PC-3 (cell line): ENCODE results near the gene TSPO. TPM values are rescaled to one million over a fixed set of nuclear protein-coding genes. Genes with fewer than 3 reads are reported as not detected.

Experiments
- ATAC-seq: fragments of 200-7000 bp; cut with Tn5 transposase; 2 replicates; pipeline ENCODE4 v1.9.1; 2020; ENCODE audit warnings: mild to moderate bottlenecking, moderate library complexity
- BruUV-seq: library from RNA; stranded (reverse); fragments of 400-500 nt; replicated peaks from 2 replicates; lab custom pipeline; 2021; lab: Mats Ljungman, UMichigan
- CTCF ChIA-PET: fragments of 300-600 bp; sonication (Branson Sonifier 250); formaldehyde crosslinking; loops from one replicate; lab custom pipeline; 2022; ENCODE audit warnings: antibody characterized with exemption; lab: Charles Lee
- POLR2A ChIA-PET: fragments of 300-600 bp; sonication (Branson Sonifier 250); formaldehyde crosslinking; loops from one replicate; lab custom pipeline; 2022; ENCODE audit warnings: antibody characterized with exemption; ENCODE audit not compliant: unreplicated experiment; lab: Charles Lee
- DNase-seq: peaks from one replicate; pipeline ENCODE4 v3.0.0-alpha.2; 2015
- H2AFZ ChIP-seq: fragments of 300-600 bp; sonication (generic); 2 replicates; pipeline ENCODE4 v1.6.0; 2016; ENCODE audit warnings: antibody characterized with exemption, low read length
- H3F3A ChIP-seq: fragments of 300-600 bp; sonication (generic); one replicate; pipeline ENCODE4 v1.6.0; 2017; ENCODE audit warnings: antibody characterized with exemption, low read length, control low read depth, mild to moderate bottlenecking; ENCODE audit not compliant: unreplicated experiment
- H3K27ac ChIP-seq: fragments of 300-600 bp; sonication (generic); 2 replicates; pipeline ENCODE4 v1.5.1; 2016; ENCODE audit warnings: mild to moderate bottlenecking, low read length
- H3K27me3 ChIP-seq: fragments of 300-600 bp; sonication (generic); 2 replicates; pipeline ENCODE4 v1.6.1; 2016; ENCODE audit warnings: low read length, mixed read lengths
- H3K36me3 ChIP-seq: fragments of 300-600 bp; sonication (generic); 2 replicates; pipeline ENCODE4 v1.6.1; 2016; ENCODE audit warnings: low read depth, mixed run types, low read length, mixed read lengths
- H3K4me1 ChIP-seq: fragments of 300-600 bp; sonication (generic); 2 replicates; pipeline ENCODE4 v1.5.1; 2016; ENCODE audit warnings: low read length; ENCODE audit not compliant: insufficient read depth
- H3K4me2 ChIP-seq: fragments of 300-600 bp; sonication (generic); 2 replicates; pipeline ENCODE4 v1.6.0; 2016; ENCODE audit warnings: low read length
- H3K4me3 ChIP-seq: fragments of 300-600 bp; sonication (generic); 2 replicates; pipeline ENCODE4 v1.5.1; 2016; ENCODE audit warnings: mild to moderate bottlenecking, low read length, mixed read lengths
- H3K79me2 ChIP-seq: fragments of 300-600 bp; sonication (generic); 2 replicates; pipeline ENCODE4 v1.6.1; 2017; ENCODE audit warnings: low read length, mixed read lengths
- H3K9ac ChIP-seq: fragments of 300-600 bp; sonication (generic); 2 replicates; pipeline ENCODE4 v1.6.0; 2016; ENCODE audit warnings: mild to moderate bottlenecking, low read length
- H3K9me2 ChIP-seq: fragments of 300-600 bp; sonication (generic); replicated peaks from 2 replicates; pipeline ENCODE4 v1.6.1; 2016; ENCODE audit warnings: mixed run types, low read length, mixed read lengths
- H3K9me3 ChIP-seq: fragments of 300-600 bp; sonication (generic); 2 replicates; pipeline ENCODE4 v1.6.1; 2016; ENCODE audit warnings: low read length, mixed read lengths
- H4K20me1 ChIP-seq: fragments of 300-600 bp; sonication (generic); 2 replicates; pipeline ENCODE4 v1.6.1; 2016; ENCODE audit warnings: low read length, mixed read lengths
- EZH2 ChIP-seq: fragments of 300-600 bp; sonication (generic); IDR thresholded peaks from one replicate; pipeline ENCODE4 v1.6.1; 2017; ENCODE audit warnings: antibody characterized with exemption, mild to moderate bottlenecking, low read length; ENCODE audit not compliant: unreplicated experiment
- EZH2phosphoT487 ChIP-seq: fragments of 300-600 bp; sonication (generic); IDR thresholded peaks from 2 replicates; pipeline ENCODE4 v1.6.1; 2018; ENCODE audit warnings: mild to moderate bottlenecking, antibody characterized with exemption, low read length, borderline replicate concordance
- intact Hi-C: fragments of 100-400 bp; cut with micrococcal nuclease; formaldehyde crosslinking; loops from 2 replicates; pipeline ENCODE4 v1.9.0; 2023
- total RNA-seq: library from RNA; depleted of rRNA; stranded (reverse); fragments of >200 nt; gene quantifications from 2 replicates; pipeline ENCODE4 v1.2.3, GENCODE V29; 2014
- TF ChIP-seq, protein P1 (sequence below): fragments of 300-600 bp; sonication (generic); conservative IDR thresholded peaks from 2 replicates; pipeline ENCODE4 v1.5.1; 2017; ENCODE audit warnings: antibody characterized with exemption, low read depth, mild to moderate bottlenecking, low read length

Gene TSPO
- total RNA-seq, 1 experiment from 2014 or later = 349 TPM

DNA sequence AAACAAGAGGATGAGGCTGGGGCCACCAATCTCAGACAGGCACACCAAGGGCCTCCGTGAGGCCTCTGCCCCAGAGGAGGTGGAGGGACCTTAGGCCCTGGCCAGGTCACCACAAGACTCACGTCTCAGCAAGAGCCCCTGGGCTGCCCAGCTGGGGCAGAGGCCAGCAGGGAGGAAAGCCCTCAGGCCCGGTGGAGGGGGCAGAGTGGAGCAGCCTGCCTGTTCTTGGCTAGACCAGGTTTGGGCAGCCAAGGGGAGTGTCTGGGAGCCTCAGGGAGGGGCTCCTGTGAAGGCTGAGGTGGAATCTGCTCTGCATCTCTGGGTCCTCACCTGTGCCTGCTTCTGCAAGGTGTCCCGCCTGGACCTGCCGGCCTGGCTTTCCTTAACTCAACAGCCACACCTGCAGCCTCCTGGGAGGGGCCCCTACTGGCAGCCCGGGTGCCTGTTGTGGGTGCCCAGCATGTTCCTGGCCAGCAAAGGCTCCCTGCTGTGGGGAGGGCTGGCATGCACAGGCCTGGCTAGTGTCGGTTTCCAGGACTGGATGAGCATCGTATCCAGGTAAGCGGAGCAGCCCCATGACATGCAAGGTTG is 23.7 kb downstream of the TSPO start:
- no peak overlapping the region for H2AFZ ChIP-seq
- no peaks in the 10 kb centered on the region for H3K9me2 ChIP-seq
- no TSS peak for BruUV-seq
- intact Hi-C loops = no loop called here
- TF ChIP-seq EZH2phosphoT487 (no peak), EZH2 (no peak)
- TF ChIP-seq, protein P1, sequence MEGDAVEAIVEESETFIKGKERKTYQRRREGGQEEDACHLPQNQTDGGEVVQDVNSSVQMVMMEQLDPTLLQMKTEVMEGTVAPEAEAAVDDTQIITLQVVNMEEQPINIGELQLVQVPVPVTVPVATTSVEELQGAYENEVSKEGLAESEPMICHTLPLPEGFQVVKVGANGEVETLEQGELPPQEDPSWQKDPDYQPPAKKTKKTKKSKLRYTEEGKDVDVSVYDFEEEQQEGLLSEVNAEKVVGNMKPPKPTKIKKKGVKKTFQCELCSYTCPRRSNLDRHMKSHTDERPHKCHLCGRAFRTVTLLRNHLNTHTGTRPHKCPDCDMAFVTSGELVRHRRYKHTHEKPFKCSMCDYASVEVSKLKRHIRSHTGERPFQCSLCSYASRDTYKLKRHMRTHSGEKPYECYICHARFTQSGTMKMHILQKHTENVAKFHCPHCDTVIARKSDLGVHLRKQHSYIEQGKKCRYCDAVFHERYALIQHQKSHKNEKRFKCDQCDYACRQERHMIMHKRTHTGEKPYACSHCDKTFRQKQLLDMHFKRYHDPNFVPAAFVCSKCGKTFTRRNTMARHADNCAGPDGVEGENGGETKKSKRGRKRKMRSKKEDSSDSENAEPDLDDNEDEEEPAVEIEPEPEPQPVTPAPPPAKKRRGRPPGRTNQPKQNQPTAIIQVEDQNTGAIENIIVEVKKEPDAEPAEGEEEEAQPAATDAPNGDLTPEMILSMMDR = no peak
- DNase-seq (no peak), ATAC-seq (no peak)
- H3K27me3 ChIP-seq = no peaks in the 10 kb centered on the region
- CTCF ChIA-PET = no interaction called here
- H3K9me3 ChIP-seq = no peaks in the 10 kb centered on the region
- no peak overlapping the region for H3K27ac ChIP-seq
- no peaks in the 10 kb centered on the region for H3K79me2 ChIP-seq
- no peak overlapping the region for H3K4me3 ChIP-seq
- H3K36me3 ChIP-seq = no peaks in the 10 kb centered on the region
- H3K4me2 ChIP-seq = no peak overlapping the region
- no peaks in the 10 kb centered on the region for H4K20me1 ChIP-seq
- H3F3A ChIP-seq = no peaks in the 10 kb centered on the region
- H3K4me1 ChIP-seq = no peaks in the 10 kb centered on the region
- POLR2A ChIA-PET = no interaction called here
- no peak overlapping the region for H3K9ac ChIP-seq

DNA sequence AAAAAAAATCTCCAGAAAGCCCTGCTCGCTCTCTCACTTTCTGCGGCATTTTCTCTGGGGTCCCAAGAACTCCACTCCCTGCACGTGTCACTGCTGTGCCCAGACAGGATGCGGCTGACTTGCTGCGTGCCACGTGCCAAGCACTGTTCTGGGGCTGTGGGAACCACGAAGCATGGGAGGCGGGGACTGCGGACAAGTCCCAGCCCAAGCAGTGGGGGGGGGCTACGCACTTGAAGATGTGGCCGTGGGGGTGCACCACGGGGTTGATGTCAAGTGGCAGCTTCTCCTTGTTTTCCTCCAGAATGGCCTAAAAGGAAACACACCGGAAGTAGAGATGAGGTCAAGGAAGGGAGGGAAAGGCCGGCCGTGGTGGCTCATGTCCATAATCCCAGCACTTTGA is 24.7 kb downstream of the TSPO start:
- H3K79me2 ChIP-seq = no peaks in the 10 kb centered on the region
- no peaks in the 10 kb centered on the region for H3K4me1 ChIP-seq
- POLR2A ChIA-PET = no interaction called here
- H3K36me3 ChIP-seq = no peaks in the 10 kb centered on the region
- H3K27ac ChIP-seq = no peak overlapping the region
- H4K20me1 ChIP-seq = no peaks in the 10 kb centered on the region
- CTCF ChIA-PET = no interaction called here
- no peak overlapping the region for H2AFZ ChIP-seq
- no peak overlapping the region for H3K4me3 ChIP-seq
- intact Hi-C loops = no loop called here
- H3K9me3 ChIP-seq = no peaks in the 10 kb centered on the region
- no peaks in the 10 kb centered on the region for H3K9me2 ChIP-seq
- H3K9ac ChIP-seq = no peak overlapping the region
- H3K27me3 ChIP-seq = no peaks in the 10 kb centered on the region
- no peak for ATAC-seq
- no peak for DNase-seq
- no TSS peak for BruUV-seq
- no peaks in the 10 kb centered on the region for H3F3A ChIP-seq
- no peak overlapping the region for H3K4me2 ChIP-seq
- TF ChIP-seq, protein P1 = no peak
- TF ChIP-seq EZH2 (no peak), EZH2phosphoT487 (no peak)

DNA sequence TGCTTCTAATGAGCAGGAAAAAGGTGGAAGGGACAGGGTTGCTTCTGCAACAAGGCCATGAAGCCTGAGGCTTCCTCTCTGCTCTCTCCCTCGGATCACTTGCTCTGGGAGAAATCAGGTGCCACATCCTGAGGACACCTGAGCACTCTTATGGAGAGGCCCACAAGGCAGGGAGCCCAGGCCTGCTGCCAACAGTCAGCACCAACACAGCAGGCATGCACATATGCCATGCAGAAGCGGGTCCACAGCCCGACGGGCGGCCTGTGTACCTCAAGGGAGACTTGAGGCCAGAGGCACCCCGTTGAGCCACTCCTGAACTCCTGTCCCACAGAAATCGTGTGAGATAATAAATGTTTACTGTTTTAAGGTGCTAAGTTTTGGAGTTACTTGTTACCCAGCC is 26.1 kb downstream of the TSPO start:
- no peak overlapping the region for H3K4me2 ChIP-seq
- no TSS peak for BruUV-seq
- intact Hi-C loops = no loop called here
- DNase-seq (no peak), ATAC-seq (no peak)
- H3K27ac ChIP-seq = no peak overlapping the region
- no peak for TF ChIP-seq EZH2phosphoT487
- TF ChIP-seq EZH2 = no peak
- TF ChIP-seq, protein P1 = no peak
- H3K4me3 ChIP-seq = no peak overlapping the region
- no peak overlapping the region for H2AFZ ChIP-seq
- H3K9ac ChIP-seq = no peak overlapping the region
- no peaks in the 10 kb centered on the region for H4K20me1 ChIP-seq
- H3K9me3 ChIP-seq = no peaks in the 10 kb centered on the region
- no peaks in the 10 kb centered on the region for H3K36me3 ChIP-seq
- H3K9me2 ChIP-seq = no peaks in the 10 kb centered on the region
- no peaks in the 10 kb centered on the region for H3F3A ChIP-seq
- H3K27me3 ChIP-seq = no peaks in the 10 kb centered on the region
- H3K79me2 ChIP-seq = no peaks in the 10 kb centered on the region
- ChIA-PET CTCF (no interaction called here), POLR2A (no interaction called here)
- no peaks in the 10 kb centered on the region for H3K4me1 ChIP-seq
